Measurements from ENCODE around the gene NDUFA1.
"Not testable (repeated sequence)": the region's sequence is repeated elsewhere in the genome, so short reads cannot be mapped to it uniquely, and the experiment has no call there.

Gene NDUFA1

GRCh38 chrX:119871599-119872395 lies at the start of gene NDUFA1, which contains the start of gene RNF113A:
Gene NDUFA1 (plus strand): TSS chrX:119871832. CDS start chrX:119871912, 80 bp downstream.
Gene RNF113A (minus strand): TSS chrX:119871733. CDS start chrX:119871613, 120 bp downstream.
- DNase-seq, result peak; percentile 96
- in situ Hi-C loops (cut with MboI; ENCODE audit: low pct_unique_long_range_greater_than_20kb, low sequenced_read_pairs), result no loop called here

- in situ Hi-C loops (cut with MboI; ENCODE audit: low pct_unique_long_range_greater_than_20kb, low sequenced_read_pairs); DNase-seq: not testable (repeated sequence)
These were observed 47.4 kb upstream of the NDUFA1 start for GRCh38 chrX:119824221-119824620.

GRCh38 chrX:119826399-119826959 lies 45.2 kb upstream of the NDUFA1 start:
- in situ Hi-C loops (cut with MboI; ENCODE audit: low pct_unique_long_range_greater_than_20kb, low sequenced_read_pairs), result no loop called here
- no peak for DNase-seq

GRCh38 chrX:119828446-119828845 lies 43.2 kb upstream of the NDUFA1 start:
- in situ Hi-C loops (cut with MboI; ENCODE audit: low pct_unique_long_range_greater_than_20kb, low sequenced_read_pairs), result no loop called here
- no peak for DNase-seq

GRCh38 chrX:119833905-119834304 lies 37.7 kb upstream of the NDUFA1 start:
- in situ Hi-C loops (cut with MboI; ENCODE audit: low pct_unique_long_range_greater_than_20kb, low sequenced_read_pairs), result no loop called here

GRCh38 chrX:119852382-119853353 lies 19.0 kb upstream of the NDUFA1 start, which contains the start of gene UPF3B:
Gene UPF3B (minus strand): TSS chrX:119852963. CDS start chrX:119852928, 35 bp downstream.
- in situ Hi-C loops (cut with MboI; ENCODE audit: low pct_unique_long_range_greater_than_20kb, low sequenced_read_pairs), result no loop called here
- peak; percentile 100 for DNase-seq

More at GRCh38 chrX:119833905-119834304, 37.7 kb upstream of the NDUFA1 start:
- DNase-seq, result no peak

- no peak for DNase-seq
- in situ Hi-C loops (cut with MboI; ENCODE audit: low pct_unique_long_range_greater_than_20kb, low sequenced_read_pairs), result no loop called here
These were observed 18.2 kb upstream of the NDUFA1 start for GRCh38 chrX:119853444-119853843.

GRCh38 chrX:119870626-119871131 lies 953 bp upstream of the NDUFA1 start:
- in situ Hi-C loops (cut with MboI; ENCODE audit: low pct_unique_long_range_greater_than_20kb, low sequenced_read_pairs), result no loop called here
- peak; percentile 56 for DNase-seq

GRCh38 chrX:119871245-119871598 lies 410 bp upstream of the NDUFA1 start:
- DNase-seq, result no peak
- in situ Hi-C loops (cut with MboI; ENCODE audit: low pct_unique_long_range_greater_than_20kb, low sequenced_read_pairs), result no loop called here

- DNase-seq, result no peak
- in situ Hi-C loops (cut with MboI; ENCODE audit: low pct_unique_long_range_greater_than_20kb, low sequenced_read_pairs), result no loop called here
These were observed 7.1 kb downstream of the NDUFA1 start for GRCh38 chrX:119878740-119879139.

- peak; percentile 31 for DNase-seq
- in situ Hi-C loops (cut with MboI; ENCODE audit: low pct_unique_long_range_greater_than_20kb, low sequenced_read_pairs), result no loop called here
These were observed 8.4 kb downstream of the NDUFA1 start for GRCh38 chrX:119880076-119880475.

- peak; percentile 83 for DNase-seq
- in situ Hi-C loops (cut with MboI; ENCODE audit: low pct_unique_long_range_greater_than_20kb, low sequenced_read_pairs), result no loop called here
These were observed 9.2 kb downstream of the NDUFA1 start for GRCh38 chrX:119880552-119881437.

GRCh38 chrX:119885554-119886428 lies 14.2 kb downstream of the NDUFA1 start:
- in situ Hi-C loops (cut with MboI; ENCODE audit: low pct_unique_long_range_greater_than_20kb, low sequenced_read_pairs), result no loop called here
- DNase-seq, result peak; percentile 43

GRCh38 chrX:119887721-119888425 lies 16.2 kb downstream of the NDUFA1 start:
- in situ Hi-C loops (cut with MboI; ENCODE audit: low pct_unique_long_range_greater_than_20kb, low sequenced_read_pairs), result no loop called here
- DNase-seq, result peak; percentile 73

- in situ Hi-C loops (cut with MboI; ENCODE audit: low pct_unique_long_range_greater_than_20kb, low sequenced_read_pairs); DNase-seq: not testable (repeated sequence)
These were observed 19.0 kb downstream of the NDUFA1 start for GRCh38 chrX:119890626-119891025.

GRCh38 chrX:119891961-119892692 lies 20.5 kb downstream of the NDUFA1 start:
- DNase-seq; in situ Hi-C loops (cut with MboI; ENCODE audit: low pct_unique_long_range_greater_than_20kb, low sequenced_read_pairs): not testable (repeated sequence)

All from KBM-7 (cell line).